GM19438 (cell line): Measurements from ENCODE around the gene PLEK2.
"Not testable (repeated sequence)": the region's sequence is repeated elsewhere in the genome, so short reads cannot be mapped to it uniquely, and the experiment has no call there.

Experiments used
- ATAC-seq: cut with Tn5 transposase; IDR thresholded peaks from one replicate; pipeline ENCODE4 v1.9.1; 2021; ENCODE audit warnings: low read depth; ENCODE audit not compliant: unreplicated experiment

The PLEK2 gene

GRCh38 chr14:67429510-67430205 is 17.7 kb upstream of the PLEK2 start:
- ATAC-seq, result no peak

GRCh38 chr14:67428501-67429031 is 16.6 kb upstream of the PLEK2 start:
- no peak for ATAC-seq

GRCh38 chr14:67426983-67427606 is 15.1 kb upstream of the PLEK2 start:
- ATAC-seq, result no peak

- ATAC-seq, result no peak
Measured at GRCh38 chr14:67426161-67426560, 14.2 kb upstream of the PLEK2 start.

DNA sequence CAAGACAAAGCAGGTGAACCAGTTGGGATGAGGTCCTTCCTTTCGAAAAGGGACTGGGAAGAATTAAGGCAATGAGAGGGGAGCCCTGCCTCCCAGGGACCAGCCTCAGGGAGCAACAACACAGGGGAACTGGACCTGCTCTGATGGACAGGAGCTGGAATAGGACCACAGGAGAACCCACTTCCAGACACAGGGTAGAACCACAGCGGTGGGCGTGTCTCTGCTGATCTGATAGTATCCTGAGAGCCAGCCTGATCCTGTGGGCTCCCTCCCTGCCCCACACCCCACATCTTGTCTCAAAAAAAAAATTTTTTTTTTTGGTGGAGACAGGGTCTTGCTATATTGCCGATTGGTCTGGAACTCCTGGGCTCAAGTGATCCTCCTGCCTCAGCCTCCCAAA is 13.6 kb upstream of the PLEK2 start:
- ATAC-seq, result no peak

GRCh38 chr14:67424539-67424938 is 12.6 kb upstream of the PLEK2 start:
- no peak for ATAC-seq

DNA sequence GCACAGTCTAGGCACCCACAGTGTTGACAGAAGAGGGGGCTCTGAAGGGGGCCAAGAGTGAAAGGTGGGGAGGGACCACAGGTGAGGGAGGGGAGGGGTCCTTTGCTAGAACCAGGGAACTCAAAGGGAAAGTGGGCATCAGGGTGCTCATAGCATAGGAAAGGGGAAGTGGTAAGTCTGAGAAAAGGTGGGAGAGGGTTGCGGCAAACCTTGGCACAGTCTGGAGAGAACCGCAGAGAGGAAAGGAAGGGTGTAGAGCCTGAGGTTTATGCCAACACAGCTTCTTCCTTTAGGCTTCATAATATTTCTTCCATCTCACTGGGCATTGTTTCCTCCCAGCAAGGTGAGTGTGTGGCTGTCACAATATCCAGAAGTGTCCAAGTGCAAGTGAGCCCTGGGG is 11.5 kb upstream of the PLEK2 start:
- ATAC-seq, result no peak

DNA sequence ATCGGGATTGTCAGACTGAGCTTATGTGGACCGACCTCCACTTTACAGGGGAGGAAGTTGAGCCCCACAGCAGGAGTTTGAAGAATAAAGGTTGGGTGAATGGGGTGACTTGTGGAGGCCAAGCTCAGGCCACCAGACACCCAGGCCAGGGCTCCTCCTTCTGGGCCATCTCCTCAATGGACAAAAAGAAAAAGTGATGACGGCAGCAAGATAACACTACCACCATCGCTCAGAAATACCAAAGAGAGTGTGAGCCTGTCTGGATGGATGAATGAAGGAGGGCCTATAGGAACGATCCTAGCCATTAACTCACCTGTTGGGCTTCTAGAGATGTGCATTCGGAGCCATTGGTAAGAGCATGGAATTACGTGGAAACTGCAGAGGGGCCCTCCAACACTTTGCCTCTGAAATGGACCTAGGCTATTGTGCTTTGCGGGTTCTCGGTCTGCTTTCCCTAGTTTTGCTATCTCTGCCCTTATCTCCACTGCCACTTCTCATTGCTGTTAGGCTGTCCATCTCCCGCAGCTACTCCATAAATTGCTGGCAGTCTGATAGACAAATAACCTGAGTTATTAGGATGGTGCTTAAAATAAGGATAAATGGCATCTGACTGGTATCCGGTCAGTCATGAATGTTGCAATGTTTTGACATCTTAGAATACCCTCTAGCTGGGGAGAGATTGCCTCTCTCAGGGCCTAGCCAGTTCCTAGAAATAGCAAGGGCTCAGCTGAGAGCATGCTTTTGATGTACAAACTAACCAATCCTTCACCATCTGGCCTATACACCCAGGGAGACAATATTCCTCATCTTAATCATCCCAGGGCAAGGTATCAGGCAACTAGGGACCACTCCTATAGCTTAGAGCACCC is 9.6 kb upstream of the PLEK2 start:
- no peak for ATAC-seq

DNA sequence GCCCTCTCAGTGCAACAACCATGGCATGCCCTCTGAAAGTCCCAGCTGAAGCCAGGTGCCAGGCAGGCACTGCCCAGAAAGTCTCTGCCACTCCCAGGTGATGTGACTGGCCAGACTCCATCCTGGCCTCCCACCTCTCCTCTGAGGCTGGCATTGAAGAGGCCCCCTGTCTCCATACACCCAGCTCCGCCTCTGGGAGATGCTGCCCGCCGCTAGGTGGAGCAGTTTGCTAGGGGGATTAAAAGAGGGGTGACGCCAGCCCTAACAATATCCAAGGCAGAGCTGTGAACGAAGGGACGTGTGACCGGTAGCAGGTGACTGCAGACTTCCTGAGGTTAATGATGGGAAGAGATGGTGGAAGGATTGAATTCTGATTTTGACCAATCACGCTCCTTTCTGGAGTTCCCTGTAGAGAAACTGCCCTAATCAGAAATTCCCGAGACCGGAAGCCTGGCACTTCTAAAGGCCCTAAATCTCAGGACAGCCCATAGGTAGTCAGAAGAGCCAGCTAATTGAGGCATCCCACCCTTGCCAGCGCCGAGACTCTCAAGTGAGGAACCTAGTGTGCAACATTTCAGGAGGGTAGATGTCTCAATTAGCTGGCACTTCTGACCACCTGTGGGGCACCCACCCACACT is 8.3 kb upstream of the PLEK2 start:
- ATAC-seq, result no peak

DNA sequence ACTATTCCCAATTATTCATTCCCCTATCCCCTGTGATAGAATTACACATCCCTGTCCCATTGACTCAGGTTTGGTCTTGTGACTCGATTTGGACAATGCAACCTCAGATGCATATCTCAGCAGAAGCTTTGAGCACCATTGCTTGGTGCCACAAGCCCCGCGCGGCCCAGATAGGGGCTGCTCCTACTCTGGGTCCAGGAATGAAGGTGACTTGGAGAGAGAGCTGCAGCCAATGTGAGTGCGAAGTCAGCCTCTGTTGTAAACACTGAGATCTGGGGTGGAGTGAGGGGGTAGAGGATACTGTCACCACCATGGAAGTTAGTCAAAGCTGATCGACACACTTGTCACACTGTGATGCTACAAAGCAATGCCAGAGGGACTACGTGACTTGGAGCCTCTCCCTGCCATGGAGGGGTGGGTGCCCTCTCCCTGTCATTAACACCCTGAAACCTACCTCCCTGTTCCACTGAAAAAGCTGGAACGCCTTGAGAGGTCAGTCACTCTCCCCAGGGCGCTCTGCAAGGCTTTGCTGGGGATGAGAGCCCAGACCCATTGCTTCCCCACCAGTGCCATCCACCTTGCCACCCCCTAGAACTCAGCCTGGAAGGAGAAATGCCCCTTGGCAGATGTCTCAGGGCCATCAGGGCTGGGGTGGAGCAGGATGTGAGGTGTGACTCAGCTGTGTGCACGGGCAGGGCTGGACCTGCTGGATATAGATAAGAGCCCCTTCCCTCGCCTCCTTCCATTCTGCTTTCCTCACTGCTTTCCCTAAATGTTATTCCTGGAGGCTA is 6.6 kb upstream of the PLEK2 start:
- ATAC-seq, result no peak

DNA sequence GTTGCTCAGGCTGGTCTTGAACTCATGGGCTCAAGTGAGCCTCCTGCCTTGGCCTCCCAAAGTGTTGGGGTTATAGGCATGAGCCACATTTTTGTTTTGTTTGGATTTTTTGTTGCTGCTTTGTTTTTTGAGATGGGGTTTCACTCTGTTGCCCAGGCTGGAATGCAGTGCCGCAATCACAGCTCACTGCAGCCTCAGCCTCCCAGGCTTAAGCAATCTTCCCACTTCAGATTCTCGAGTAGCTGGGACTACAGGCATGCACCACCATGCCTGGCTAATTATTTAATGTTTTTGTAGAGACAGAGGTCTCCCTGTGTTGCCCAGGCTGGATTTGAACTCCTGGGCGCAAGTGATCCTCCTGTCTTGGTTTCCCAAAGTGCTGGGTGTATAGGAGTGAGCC is 5.7 kb upstream of the PLEK2 start:
- ATAC-seq, result no peak

- ATAC-seq, result no peak
Measured at GRCh38 chr14:67416810-67417209, 4.8 kb upstream of the PLEK2 start.

- no peak for ATAC-seq
Measured at GRCh38 chr14:67416085-67416484, 4.1 kb upstream of the PLEK2 start.

GRCh38 chr14:67415610-67416009 is 3.6 kb upstream of the PLEK2 start:
- ATAC-seq, result not testable (repeated sequence)

DNA sequence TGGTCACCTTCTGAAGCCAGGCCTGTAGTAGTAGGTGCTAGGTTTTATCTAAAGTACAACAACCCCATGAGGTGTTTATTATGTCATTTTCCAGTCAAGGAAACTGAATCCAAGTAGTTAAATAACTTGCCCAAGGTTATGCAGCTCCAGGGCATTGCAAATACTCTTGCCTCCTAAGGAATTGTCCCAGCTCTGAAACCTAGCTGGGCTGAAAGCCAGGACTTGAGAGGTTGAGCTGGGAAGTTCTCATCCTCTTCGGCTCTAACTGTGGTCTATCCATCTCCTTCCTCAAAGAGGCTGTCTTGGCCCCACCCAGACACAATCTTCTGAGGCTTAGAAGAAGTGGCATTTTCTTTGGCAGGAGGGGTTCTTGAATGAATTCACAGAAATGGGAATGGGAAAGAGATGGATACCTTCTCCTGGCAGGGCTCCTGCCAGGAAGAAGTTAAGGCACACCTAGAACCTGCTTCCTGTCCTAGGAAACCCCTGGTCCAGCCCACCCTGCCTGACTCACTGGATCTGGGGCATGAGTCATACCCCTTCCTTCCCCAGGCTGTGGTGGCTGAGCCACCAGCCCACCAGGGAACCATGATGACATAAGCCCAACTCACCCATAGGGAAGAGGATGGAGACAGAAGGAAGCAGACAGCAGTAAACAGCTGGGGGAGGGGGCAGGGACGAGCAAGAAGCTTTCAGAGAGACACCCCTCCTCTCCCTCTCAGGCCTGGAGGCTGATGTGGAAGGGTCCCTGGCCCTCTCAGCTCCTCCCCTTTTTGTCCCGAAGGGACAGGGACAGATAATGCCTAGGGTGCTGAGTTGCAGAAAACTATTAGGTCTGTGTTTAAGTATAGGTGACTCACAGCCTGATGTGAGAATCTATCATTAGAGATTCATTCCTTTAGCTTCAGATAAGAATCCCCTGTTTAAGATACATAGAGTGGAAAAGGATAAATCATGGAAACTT is 2.1 kb upstream of the PLEK2 start:
- no peak for ATAC-seq

- ATAC-seq, result no peak
Measured at GRCh38 chr14:67411370-67411769, 595 bp downstream of the PLEK2 start.

DNA sequence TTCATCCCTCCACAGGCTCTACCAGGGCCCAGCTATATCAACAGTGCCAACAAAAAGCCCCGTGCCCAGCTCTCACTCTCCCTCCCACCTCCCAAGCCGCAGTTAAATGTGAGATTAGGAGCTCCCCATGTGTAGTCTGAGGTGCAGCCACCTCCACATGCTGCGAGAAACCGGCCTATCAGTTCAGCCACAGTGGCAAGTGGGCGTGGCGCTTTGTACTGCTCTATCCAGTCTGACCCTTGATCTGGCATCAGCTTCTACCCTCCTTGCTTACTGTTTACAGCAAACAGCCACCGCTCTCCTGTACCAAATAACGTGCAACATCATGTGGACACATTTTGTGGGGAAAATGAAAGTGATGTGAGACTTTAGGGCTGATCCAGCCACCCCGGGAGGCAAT is 1.7 kb downstream of the PLEK2 start:
- no peak for ATAC-seq

DNA sequence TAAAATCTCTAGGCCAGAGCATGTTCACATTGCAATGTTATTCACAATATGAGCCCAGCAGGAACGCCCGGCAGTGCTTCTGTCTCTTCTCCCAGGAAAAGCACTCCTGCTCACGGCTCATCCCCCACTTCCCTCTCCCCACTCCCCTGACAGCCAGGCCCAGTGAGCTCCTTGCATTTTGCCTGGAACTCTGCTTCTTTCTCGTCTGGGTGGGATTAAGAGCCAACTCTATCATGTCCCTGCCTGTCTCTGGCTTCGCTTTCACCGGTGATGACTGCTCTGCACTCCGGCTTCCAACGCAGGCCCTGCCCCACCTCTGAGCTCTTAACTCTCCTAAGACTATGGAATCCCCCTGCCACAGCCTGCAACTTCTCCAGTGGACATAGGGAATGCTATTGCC is 2.5 kb downstream of the PLEK2 start:
- ATAC-seq, result no peak
